PC-3 (cell line): ENCODE data around the gene RALB.

Source experiments
- CTCF ChIP-seq: fragments of 300-600 bp; sonication (generic); conservative IDR thresholded peaks from 2 replicates; pipeline ENCODE4 v1.5.1; 2017; ENCODE audit warnings: antibody characterized with exemption, low read depth, mild to moderate bottlenecking, low read length
- EZH2 ChIP-seq: fragments of 300-600 bp; sonication (generic); IDR thresholded peaks from one replicate; pipeline ENCODE4 v1.6.1; 2017; ENCODE audit warnings: antibody characterized with exemption, mild to moderate bottlenecking, low read length; ENCODE audit not compliant: unreplicated experiment
- EZH2phosphoT487 ChIP-seq: fragments of 300-600 bp; sonication (generic); IDR thresholded peaks from 2 replicates; pipeline ENCODE4 v1.6.1; 2018; ENCODE audit warnings: mild to moderate bottlenecking, antibody characterized with exemption, low read length, borderline replicate concordance

GRCh38 chr2:120322329-120322728 lies 69.7 kb downstream of the RALB start:
- TF ChIP-seq CTCF (no peak), EZH2phosphoT487 (no peak), EZH2 (no peak)
